SK-N-MC (cell line): Measurements from ENCODE around the gene HPS1.

ENCODE experiments used
- EZH2 ChIP-seq: fragments of 200-600 bp; sonication (generic); IDR thresholded peaks from one replicate; pipeline ENCODE4 v1.6.1; 2017; ENCODE audit warnings: antibody characterized with exemption
- POLR2AphosphoS5 ChIP-seq: IDR thresholded peaks from 2 replicates; pipeline ENCODE4 v1.6.1; 2012; ENCODE audit warnings: mild to moderate bottlenecking, low read depth, low read length, borderline replicate concordance

DNA sequence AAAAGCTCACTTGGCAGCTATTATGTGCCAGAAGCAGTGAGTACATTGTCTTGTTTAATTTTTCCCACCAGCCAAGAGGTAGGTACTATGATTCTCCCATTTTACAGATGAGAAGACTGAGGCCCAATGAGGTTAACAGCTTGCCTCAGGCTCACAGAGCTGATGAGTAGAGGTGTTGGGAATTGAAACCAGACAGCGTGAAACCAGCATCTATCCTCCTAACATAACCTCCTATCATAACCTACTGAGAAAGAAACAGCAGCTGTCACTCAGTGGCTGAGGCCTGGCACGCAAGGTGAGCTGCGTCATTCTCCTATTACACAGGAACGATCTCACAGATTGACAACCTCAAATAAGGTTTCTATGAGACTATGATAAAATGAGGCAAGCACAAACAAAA, 37.9 kb downstream of the HPS1 start:
- TF ChIP-seq POLR2AphosphoS5 = no peak
- TF ChIP-seq EZH2 = no peak
